Neural progenitor cell (in vitro differentiated cells): Measurements from ENCODE around the gene SEL1L2. TPM values are rescaled to one million over a fixed set of nuclear protein-coding genes. Genes with fewer than 3 reads are reported as not detected.
A peak's percentile ranks its signal among the peaks of the same experiment; 100 is the strongest.

ENCODE experiments used
- DNase-seq: peaks from one replicate; pipeline ENCODE4 v3.0.0-alpha.2; 2016; ENCODE audit warnings: low spot score
- H2AFZ ChIP-seq: fragments of 200-600 bp; sonication (generic); replicated peaks from 2 replicates; pipeline ENCODE4 v1.6.1; 2016; ENCODE audit warnings: antibody characterized with exemption
- H3F3A ChIP-seq: fragments of 200-600 bp; sonication (generic); 2 replicates; pipeline ENCODE4 v1.6.1; 2016; ENCODE audit warnings: antibody characterized with exemption, low read depth
- H3K27ac ChIP-seq: fragments of 200-600 bp; sonication (generic); 2 replicates; pipeline ENCODE4 v1.5.1; 2016; ENCODE audit warnings: mild to moderate bottlenecking
- H3K27me3 ChIP-seq: fragments of 200-600 bp; sonication (generic); 2 replicates; pipeline ENCODE4 v1.6.1; 2016; ENCODE audit warnings: mild to moderate bottlenecking, moderate library complexity
- H3K36me3 ChIP-seq: fragments of 200-600 bp; sonication (generic); 2 replicates; pipeline ENCODE4 v1.5.1; 2016
- H3K4me1 ChIP-seq: fragments of 200-600 bp; sonication (generic); 2 replicates; pipeline ENCODE4 v1.6.1; 2016; ENCODE audit warnings: mixed run types
- H3K4me2 ChIP-seq: fragments of 200-600 bp; sonication (generic); 2 replicates; pipeline ENCODE4 v1.6.1; 2016
- H3K4me3 ChIP-seq: fragments of 200-600 bp; sonication (generic); 2 replicates; pipeline ENCODE4 v1.5.1; 2016
- H3K79me2 ChIP-seq: fragments of 200-600 bp; sonication (generic); 2 replicates; pipeline ENCODE4 v1.6.1; 2016; ENCODE audit warnings: low read depth
- H3K9ac ChIP-seq: fragments of 200-600 bp; sonication (generic); 2 replicates; pipeline ENCODE4 v1.6.1; 2016
- H3K9me3 ChIP-seq: fragments of 200-600 bp; sonication (generic); 2 replicates; pipeline ENCODE4 v1.5.1; 2016; ENCODE audit warnings: low read depth
- H4K20me1 ChIP-seq: fragments of 200-600 bp; sonication (generic); 2 replicates; pipeline ENCODE4 v1.6.1; 2016; ENCODE audit warnings: low read depth
- H3K27ac Mint-ChIP-seq: 3 replicates; pipeline ENCODE4 v1.8.0; 2021; ENCODE audit warnings: mixed read lengths
- H3K27me3 Mint-ChIP-seq: 2 replicates; pipeline ENCODE4 v1.8.0; 2022; ENCODE audit warnings: low read depth, mild to moderate bottlenecking, inconsistent platforms, moderate library complexity, mixed read lengths; ENCODE audit not compliant: insufficient read depth
- H3K36me3 Mint-ChIP-seq: 3 replicates; pipeline ENCODE4 v1.8.0; 2021; ENCODE audit warnings: mixed read lengths
- H3K4me1 Mint-ChIP-seq: 3 replicates; pipeline ENCODE4 v1.8.0; 2021; ENCODE audit warnings: mixed read lengths
- H3K4me3 Mint-ChIP-seq: 3 replicates; pipeline ENCODE4 v1.8.0; 2021; ENCODE audit warnings: mild to moderate bottlenecking, moderate library complexity, mixed read lengths
- H3K9me3 Mint-ChIP-seq: 3 replicates; pipeline ENCODE4 v1.8.0; 2020; ENCODE audit warnings: mixed read lengths
- CTCF ChIP-seq: fragments of 200-600 bp; sonication (generic); IDR thresholded peaks from 2 replicates; pipeline ENCODE4 v1.5.1; 2017; ENCODE audit warnings: antibody characterized with exemption, mild to moderate bottlenecking
- EZH2 ChIP-seq: fragments of 200-600 bp; sonication (generic); IDR thresholded peaks from 2 replicates; pipeline ENCODE4 v1.6.1; 2017; ENCODE audit warnings: antibody characterized with exemption, mild to moderate bottlenecking, moderate library complexity
- EZH2phosphoT487 ChIP-seq: fragments of 200-600 bp; sonication (generic); IDR thresholded peaks from 2 replicates; pipeline ENCODE4 v1.6.1; 2017; ENCODE audit warnings: antibody characterized with exemption
- total RNA-seq: library from RNA; depleted of rRNA; stranded (reverse); fragments of >200 nt; gene quantifications from 2 replicates; pipeline ENCODE4 v1.2.3, GENCODE V29; 2015; ENCODE audit warnings: low replicate concordance

Gene SEL1L2
- total RNA-seq, 1 donor from 2014 or later, result 0.77 TPM

DNA sequence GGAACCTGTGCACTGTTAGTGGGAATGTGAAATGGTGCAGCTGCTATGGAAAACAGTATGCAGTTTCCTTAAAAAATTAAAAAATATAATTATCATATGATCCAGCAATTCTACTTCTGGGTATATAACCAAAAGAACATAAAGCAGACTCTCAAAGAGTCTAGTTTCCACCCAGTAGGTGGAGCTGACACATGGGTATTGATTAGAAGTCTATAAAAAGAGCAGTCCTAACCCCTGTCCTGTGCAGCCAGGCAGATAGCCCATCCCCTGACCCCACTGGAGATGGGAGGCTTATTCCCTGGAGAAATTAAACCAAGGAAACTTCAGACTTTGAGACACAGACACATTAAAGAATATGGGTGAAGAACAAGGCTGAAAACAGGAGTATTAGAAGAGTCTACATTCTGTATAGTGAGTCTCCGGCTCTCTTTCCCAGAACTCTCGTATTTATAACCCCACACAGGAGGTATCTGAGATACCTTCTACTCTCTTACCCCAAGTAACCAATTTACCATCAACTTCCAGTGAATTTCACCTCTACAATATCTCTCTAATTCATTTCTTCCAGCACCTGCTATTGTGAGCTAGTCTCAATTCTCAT is 92.3 kb downstream of the SEL1L2 start:
- Histone ChIP-seq H3K27ac (no peak overlapping the region), H3K79me2 (no peaks in the 10 kb centered on the region), H3K4me2 (no peak overlapping the region), H2AFZ (no peak overlapping the region), H3K4me1 (no peaks in the 10 kb centered on the region), H3K9me3 (no peaks in the 10 kb centered on the region), H3K4me3 (no peak overlapping the region), H4K20me1 (no peaks in the 10 kb centered on the region), H3F3A (no peaks in the 10 kb centered on the region), H3K27me3 (no peaks in the 10 kb centered on the region), H3K9ac (no peak overlapping the region), H3K36me3 (no peaks in the 10 kb centered on the region)
- peak; percentile 23 for DNase-seq
- no peaks in the 10 kb centered on the region for H3K4me1 Mint-ChIP-seq
- TF ChIP-seq EZH2phosphoT487, result no peak
- no peak for TF ChIP-seq EZH2
- peak; percentile 38 for TF ChIP-seq CTCF
- no peaks in the 10 kb centered on the region for H3K36me3 Mint-ChIP-seq
- peaks cover 3% of the 10 kb centered on the region for H3K9me3 Mint-ChIP-seq
- peaks cover 2% of the 10 kb centered on the region for H3K27me3 Mint-ChIP-seq
- H3K27ac Mint-ChIP-seq, result no peak overlapping the region
- H3K4me3 Mint-ChIP-seq, result no peak overlapping the region

DNA sequence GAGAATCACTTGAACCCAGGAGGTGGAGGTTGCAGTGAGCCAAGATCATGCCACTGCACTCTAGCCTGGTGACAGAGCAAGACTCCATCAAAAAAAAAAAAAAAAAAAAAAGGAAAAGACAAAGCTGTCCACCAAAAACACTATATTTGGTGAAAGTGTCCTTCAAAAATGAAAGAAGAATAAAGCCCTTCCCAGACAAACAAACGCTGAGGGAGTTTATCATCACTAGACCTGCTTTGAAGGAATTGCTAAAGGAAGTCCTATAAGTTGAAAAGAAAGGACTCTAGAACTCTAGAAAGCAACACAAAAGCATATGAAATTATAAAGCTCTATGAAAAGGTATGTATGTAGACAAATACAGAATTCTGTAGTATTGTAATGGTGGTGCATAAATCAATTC is 98.8 kb downstream of the SEL1L2 start:
- H3K4me1 ChIP-seq, result no peaks in the 10 kb centered on the region
- Mint-ChIP-seq H3K9me3 (peaks cover 28% of the 10 kb centered on the region), H3K4me3 (no peak overlapping the region)

DNA sequence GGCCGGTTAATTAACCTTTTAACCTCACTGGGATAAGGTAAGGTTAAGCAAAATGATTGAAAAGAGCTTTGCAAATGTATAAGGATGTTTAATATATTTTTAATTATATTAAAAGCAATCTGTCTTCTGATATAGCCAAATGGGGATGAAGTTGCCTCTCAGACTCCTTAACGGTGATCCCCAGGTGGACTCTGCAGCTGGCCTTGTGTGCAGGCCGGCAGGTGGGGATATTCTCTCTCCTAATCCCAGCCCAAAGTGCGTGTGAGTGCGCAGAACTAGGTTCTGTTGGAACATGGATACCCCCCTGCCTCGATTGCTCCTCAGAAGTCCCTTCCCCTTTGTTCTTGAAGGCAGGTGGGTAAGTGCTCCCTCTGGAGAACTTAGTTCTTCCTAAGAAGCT is 105.6 kb downstream of the SEL1L2 start:
- H2AFZ ChIP-seq, result no peak overlapping the region
- Mint-ChIP-seq H3K4me1 (no peaks in the 10 kb centered on the region), H3K27ac (no peak overlapping the region), H3K36me3 (no peaks in the 10 kb centered on the region), H3K9me3 (peaks cover under 1% of the 10 kb centered on the region), H3K4me3 (no peak overlapping the region), H3K27me3 (peaks cover 2% of the 10 kb centered on the region)
- H3K79me2 ChIP-seq, result no peaks in the 10 kb centered on the region
- no peak overlapping the region for H3K4me2 ChIP-seq
- H3K27me3 ChIP-seq, result no peaks in the 10 kb centered on the region
- no peak overlapping the region for H3K27ac ChIP-seq
- TF ChIP-seq CTCF (no peak), EZH2 (no peak), EZH2phosphoT487 (no peak)
- no peak overlapping the region for H3K9ac ChIP-seq
- H4K20me1 ChIP-seq, result no peaks in the 10 kb centered on the region
- no peaks in the 10 kb centered on the region for H3K4me1 ChIP-seq
- DNase-seq, result no peak
- no peak overlapping the region for H3K4me3 ChIP-seq
- no peaks in the 10 kb centered on the region for H3F3A ChIP-seq
- H3K36me3 ChIP-seq, result no peaks in the 10 kb centered on the region
- no peaks in the 10 kb centered on the region for H3K9me3 ChIP-seq

More for the DNA sequence above, 98.8 kb downstream of the SEL1L2 start:
- no peaks in the 10 kb centered on the region for H3K36me3 ChIP-seq
- no peak overlapping the region for H3K27ac ChIP-seq
- no peaks in the 10 kb centered on the region for H3K79me2 ChIP-seq
- DNase-seq, result no peak
- H3K27me3 ChIP-seq, result no peaks in the 10 kb centered on the region
- peaks cover 6% of the 10 kb centered on the region for H3K36me3 Mint-ChIP-seq
- H3K27ac Mint-ChIP-seq, result no peak overlapping the region
- no peaks in the 10 kb centered on the region for H3F3A ChIP-seq
- H3K27me3 Mint-ChIP-seq, result no peaks in the 10 kb centered on the region
- TF ChIP-seq EZH2, result no peak
- no peak for TF ChIP-seq EZH2phosphoT487
- TF ChIP-seq CTCF, result no peak
- no peaks in the 10 kb centered on the region for H4K20me1 ChIP-seq
- no peaks in the 10 kb centered on the region for H3K4me1 Mint-ChIP-seq
- H3K9me3 ChIP-seq, result peaks cover 3% of the 10 kb centered on the region
- H3K9ac ChIP-seq, result no peak overlapping the region
- H3K4me3 ChIP-seq, result no peak overlapping the region
- H2AFZ ChIP-seq, result no peak overlapping the region
- H3K4me2 ChIP-seq, result no peak overlapping the region
